Lower lobe of right lung (tissue), 2 donors: ENCODE measurements around the gene GYS1. TPM values are rescaled to one million over a fixed set of nuclear protein-coding genes. Genes with fewer than 3 reads are reported as not detected.
"Not testable (repeated sequence)": the region's sequence is repeated elsewhere in the genome, so short reads cannot be mapped to it uniquely, and the experiment has no call there.

Experiments used
- ATAC-seq, 2 donors: fragments of 200-7000 bp; cut with Tn5 transposase; one replicate each; pipeline ENCODE4 v1.9.1; 2020 to 2022; ENCODE audit warnings: mild to moderate bottlenecking in 2 of 2, moderate library complexity in 2 of 2
- DNase-seq: peaks from one replicate; pipeline ENCODE4 v3.0.0-alpha.2; 2020
- H3K27ac ChIP-seq: fragments of 200-600 bp; one replicate; pipeline ENCODE4 v1.8.0; 2022
- H3K27me3 ChIP-seq: fragments of 200-600 bp; one replicate; pipeline ENCODE4 v1.8.0; 2022; ENCODE audit warnings: low read depth
- H3K36me3 ChIP-seq: fragments of 200-600 bp; one replicate; pipeline ENCODE4 v1.8.0; 2022; ENCODE audit warnings: mild to moderate bottlenecking
- H3K4me1 ChIP-seq: fragments of 200-600 bp; one replicate; pipeline ENCODE4 v1.8.0; 2022
- H3K4me3 ChIP-seq: fragments of 200-600 bp; one replicate; pipeline ENCODE4 v1.8.0; 2022; ENCODE audit warnings: mild to moderate bottlenecking
- H3K9me3 ChIP-seq: fragments of 200-600 bp; one replicate; pipeline ENCODE4 v1.8.0; 2022
- CTCF ChIP-seq: fragments of 200-600 bp; IDR thresholded peaks from one replicate; pipeline ENCODE4 v1.8.0; 2022; ENCODE audit warnings: antibody characterized with exemption, mild to moderate bottlenecking
- intact Hi-C: fragments of 100-400 bp; cut with DNase I; formaldehyde crosslinking; loops from one replicate; pipeline ENCODE4 v1.11.0; 2022
- total RNA-seq: library from RNA; stranded (reverse); fragmentation: NEBNext Ultra II Directional; extraction: Animal tissue kit (Norgen Biotek cat#: 25700); gene quantifications from one replicate; pipeline ENCODE4 v1.2.1, GENCODE V29; 2021
- donor health status: DM: no; HTN: yes; CAD: no; lungs with severe emphysema.

GYS1 gene
- total RNA-seq, 1 donor from 2014 or later, result 24.8 TPM

GRCh38 chr19:48933382-48933932 is 59.7 kb downstream of the GYS1 start, which contains the start of gene DHDH:
Gene DHDH, plus strand, starts transcription at chr19:48933699. Its CDS starts 23 bp downstream, at chr19:48933722.
- peak within 1 kb of the TSS; percentile 56 for H3K4me3 ChIP-seq
- intact Hi-C loops, result no loop called here
- H3K27me3 ChIP-seq, result no peaks in the 10 kb centered on the region
- peaks cover 17% of the 10 kb centered on the region for H3K4me1 ChIP-seq
- DNase-seq, result peak; percentile 94
- TF ChIP-seq CTCF, result peak; percentile 6
- ATAC-seq, result peak; percentile 95 to 96
- peak within 1 kb of the TSS; percentile 54 for H3K27ac ChIP-seq
- H3K9me3 ChIP-seq, result no peaks in the 10 kb centered on the region
- no peaks in the 10 kb centered on the region for H3K36me3 ChIP-seq

GRCh38 chr19:48928164-48929025 is 64.7 kb downstream of the GYS1 start:
- intact Hi-C loops, result no loop called here
- DNase-seq (peak; percentile 59), ATAC-seq (peak; percentile 75 to 80)

GRCh38 chr19:48927692-48928091 is 65.4 kb downstream of the GYS1 start:
- intact Hi-C loops, H3K36me3 ChIP-seq, H3K9me3 ChIP-seq, H3K4me3 ChIP-seq, H3K27me3 ChIP-seq: not testable (repeated sequence)
- H3K4me1 ChIP-seq, result peaks cover 14% of the 10 kb centered on the region
- ATAC-seq (peak in 1 of 2 donors; percentile 11), DNase-seq (peak; percentile 70)
- peak overlapping the region; percentile 69 for H3K27ac ChIP-seq

More at GRCh38 chr19:48928164-48929025, 64.7 kb downstream of the GYS1 start:
- no peaks in the 10 kb centered on the region for H3K27me3 ChIP-seq
- no peaks in the 10 kb centered on the region for H3K9me3 ChIP-seq
- peaks cover 21% of the 10 kb centered on the region for H3K4me1 ChIP-seq
- no peak for TF ChIP-seq CTCF
- H3K36me3 ChIP-seq, result no peaks in the 10 kb centered on the region
- no peak overlapping the region for H3K4me3 ChIP-seq
- H3K27ac ChIP-seq, result peak overlapping the region; percentile 69

DNA sequence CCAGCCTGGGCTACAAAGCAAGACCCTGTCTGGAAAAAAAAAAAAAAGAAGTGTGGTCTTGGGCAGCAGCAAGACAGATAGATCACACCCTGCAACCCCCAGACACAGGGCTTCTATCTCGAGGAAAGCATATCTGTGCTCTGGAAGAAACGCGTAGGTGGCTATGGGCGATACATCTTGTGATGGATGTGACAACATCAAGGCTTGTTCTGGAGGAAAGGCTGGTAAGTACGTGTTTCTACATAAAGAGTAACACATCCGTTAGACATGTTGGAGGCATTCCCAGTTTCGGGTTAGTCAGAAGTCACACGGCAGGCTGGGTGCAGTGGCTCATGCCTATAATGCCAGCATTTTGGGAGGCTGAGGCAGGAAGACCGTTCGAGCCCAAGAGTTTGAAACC is 66.2 kb downstream of the GYS1 start:
- Histone ChIP-seq H3K27ac (peak overlapping the region; percentile 69), H3K4me1 (peaks cover 14% of the 10 kb centered on the region), H3K36me3 (peaks cover 11% of the 10 kb centered on the region), H3K4me3 (peak overlapping the region; percentile 7), H3K27me3 (no peaks in the 10 kb centered on the region), H3K9me3 (no peaks in the 10 kb centered on the region)
- ATAC-seq, result peak; percentile 78 to 85
- intact Hi-C loops, result no loop called here
- TF ChIP-seq CTCF, result no peak
- DNase-seq, result peak; percentile 70

DNA sequence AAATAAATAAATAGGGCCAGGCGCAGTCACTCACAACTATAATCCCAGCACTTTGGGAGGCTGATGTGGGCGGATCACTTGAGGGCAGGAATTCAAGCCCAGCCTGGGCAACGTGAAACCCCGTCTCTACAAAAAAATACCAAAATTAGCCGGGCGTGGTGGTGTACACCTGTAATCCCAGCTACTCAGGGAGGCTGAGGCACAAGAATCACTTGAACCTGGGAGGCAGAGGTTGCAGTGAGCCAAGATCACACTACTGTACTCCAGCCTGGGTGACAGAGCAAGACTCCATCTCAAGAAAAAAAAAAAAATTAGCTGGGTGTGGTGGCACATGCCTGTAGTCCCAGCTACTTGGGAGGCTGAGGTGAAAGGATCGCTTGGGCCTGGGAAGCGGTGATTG is 67.2 kb downstream of the GYS1 start:
- ATAC-seq, intact Hi-C loops: not testable (repeated sequence)
- peak overlapping the region; percentile 69 for H3K27ac ChIP-seq

GRCh38 chr19:48925240-48925843 is 67.8 kb downstream of the GYS1 start:
- peak in 1 of 2 donors; percentile 3 for ATAC-seq
- H3K27me3 ChIP-seq, result no peaks in the 10 kb centered on the region
- H3K27ac ChIP-seq, result no peak overlapping the region
- DNase-seq, result no peak
- H3K36me3 ChIP-seq, result peaks cover 26% of the 10 kb centered on the region
- peaks cover 14% of the 10 kb centered on the region for H3K4me1 ChIP-seq
- H3K4me3 ChIP-seq, result no peak overlapping the region
- intact Hi-C loops, result no loop called here
- TF ChIP-seq CTCF, result no peak
- H3K9me3 ChIP-seq, result no peaks in the 10 kb centered on the region

More for the DNA sequence above, 67.2 kb downstream of the GYS1 start:
- Histone ChIP-seq H3K4me1 (peaks cover 14% of the 10 kb centered on the region), H3K36me3 (peaks cover 21% of the 10 kb centered on the region)
- H3K9me3 ChIP-seq, H3K27me3 ChIP-seq, DNase-seq, H3K4me3 ChIP-seq: not testable (repeated sequence)
